Liver (tissue), 10 donors: ENCODE results near the gene OR2L3. TPM values are rescaled to one million over a fixed set of nuclear protein-coding genes. Genes with fewer than 3 reads are reported as not detected.

Source experiments
- DNase-seq: peaks from one replicate; pipeline ENCODE4 v3.0.0-alpha.2; 2017; ENCODE audit warnings: low spot score
- H3K27ac ChIP-seq, 2 donors: one replicate each; pipeline ENCODE4 v1.7.0; 2013; ENCODE audit warnings: inconsistent platforms in 2 of 2, low read length in 2 of 2, control low read depth in 1 of 2, low read depth in 1 of 2, mild to moderate bottlenecking in 1 of 2
- H3K27me3 ChIP-seq, 4 donors: one replicate each; pipeline versions ENCODE4 v1.6.1 to v1.7.0; 2013; ENCODE audit warnings: low read length in 3 of 4, inconsistent platforms in 1 of 4, mild to moderate bottlenecking in 1 of 4, moderate library complexity in 1 of 4; ENCODE audit not compliant: control insufficient read depth in 4 of 4, insufficient read depth in 4 of 4
- H3K36me3 ChIP-seq, 4 donors: one replicate each; pipeline versions ENCODE4 v1.6.1 to v1.7.0; 2013; ENCODE audit warnings: low read length in 3 of 4, mild to moderate bottlenecking in 3 of 4, low read depth in 1 of 4, moderate library complexity in 1 of 4; ENCODE audit not compliant: control insufficient read depth in 4 of 4, insufficient read depth in 3 of 4
- H3K4me1 ChIP-seq, 4 donors: one replicate each; pipeline versions ENCODE4 v1.6.1 to v1.7.0; 2013; ENCODE audit warnings: low read length in 3 of 4, mild to moderate bottlenecking in 3 of 4, moderate library complexity in 1 of 4; ENCODE audit not compliant: control insufficient read depth in 4 of 4, insufficient read depth in 4 of 4
- H3K4me3 ChIP-seq, 3 donors: one replicate each; pipeline versions ENCODE4 v1.6.1 to v1.7.0; 2013; ENCODE audit warnings: low read length in 3 of 3, control low read depth in 1 of 3, low read depth in 1 of 3, mild to moderate bottlenecking in 1 of 3
- H3K9ac ChIP-seq, 2 donors: one replicate each; pipeline ENCODE4 v1.7.0; 2013; ENCODE audit warnings: low read length in 2 of 2, mild to moderate bottlenecking in 2 of 2, moderate library complexity in 2 of 2, control low read depth in 1 of 2, low read depth in 1 of 2
- H3K9me3 ChIP-seq, 4 donors: one replicate each; pipeline versions ENCODE4 v1.6.1 to v1.7.0; 2013; ENCODE audit warnings: low read length in 3 of 4; ENCODE audit not compliant: control insufficient read depth in 4 of 4
- ATF3 ChIP-seq: IDR thresholded peaks from 2 replicates; pipeline ENCODE4 v1.6.1; 2016; ENCODE audit warnings: antibody characterized with exemption
- EGR1 ChIP-seq, 2 donors: IDR thresholded peaks; 2 replicates each; pipeline ENCODE4 v1.6.1; 2016 to 2018; ENCODE audit warnings: antibody characterized with exemption in 2 of 2, low read depth in 2 of 2
- FOXA1 ChIP-seq: IDR thresholded peaks from 2 replicates; pipeline ENCODE4 v1.6.1; 2016; ENCODE audit warnings: antibody characterized with exemption
- FOXA2 ChIP-seq: IDR thresholded peaks from 2 replicates; pipeline ENCODE4 v1.6.1; 2016; ENCODE audit warnings: antibody characterized with exemption
- GABPA ChIP-seq, 2 donors: IDR thresholded peaks in 1 of 2; conservative IDR thresholded peaks in 1 of 2; 2 replicates each; pipeline ENCODE4 v1.6.1; 2016; ENCODE audit warnings: antibody characterized with exemption in 2 of 2, mild to moderate bottlenecking in 1 of 2, moderate library complexity in 1 of 2
- HNF4A ChIP-seq, 2 donors: conservative IDR thresholded peaks; 2 replicates each; pipeline ENCODE4 v1.6.1; 2016; ENCODE audit warnings: antibody characterized with exemption in 2 of 2, mild to moderate bottlenecking in 2 of 2
- HNF4G ChIP-seq: IDR thresholded peaks from 2 replicates; pipeline ENCODE4 v1.6.1; 2016; ENCODE audit warnings: antibody characterized with exemption
- JUND ChIP-seq, 2 donors: IDR thresholded peaks; 2 replicates each; pipeline ENCODE4 v1.6.1; 2016; ENCODE audit warnings: antibody characterized with exemption in 2 of 2
- MAX ChIP-seq: IDR thresholded peaks from 2 replicates; pipeline ENCODE4 v1.6.1; 2016; ENCODE audit warnings: antibody characterized with exemption
- NR2F2 ChIP-seq: IDR thresholded peaks from 2 replicates; pipeline ENCODE4 v1.6.1; 2016; ENCODE audit warnings: antibody characterized with exemption
- RAD21 ChIP-seq, 2 donors: IDR thresholded peaks; 2 replicates each; pipeline ENCODE4 v1.6.1; 2016; ENCODE audit warnings: antibody characterized with exemption in 2 of 2, mild to moderate bottlenecking in 2 of 2
- RXRA ChIP-seq, 2 donors: IDR thresholded peaks; 2 replicates each; pipeline ENCODE4 v1.6.1; 2017 to 2018; ENCODE audit warnings: antibody characterized with exemption in 2 of 2, mild to moderate bottlenecking in 1 of 2
- SP1 ChIP-seq: IDR thresholded peaks from 2 replicates; pipeline ENCODE4 v1.6.1; 2018; ENCODE audit warnings: antibody characterized with exemption, mild to moderate bottlenecking
- TAF1 ChIP-seq: conservative IDR thresholded peaks from 2 replicates; pipeline ENCODE4 v1.6.1; 2016; ENCODE audit warnings: antibody characterized with exemption, mild to moderate bottlenecking
- YY1 ChIP-seq: IDR thresholded peaks from 2 replicates; pipeline ENCODE4 v1.6.1; 2016; ENCODE audit warnings: antibody characterized with exemption, mild to moderate bottlenecking
- ZBTB33 ChIP-seq: IDR thresholded peaks from 2 replicates; pipeline ENCODE4 v1.6.1; 2016; ENCODE audit warnings: antibody characterized with exemption
- WGBS: extraction: QIAGEN DNeasy Blood & Tissue Kit; methylation state at CpG from one replicate; pipeline ENCODE4 v1.1.7; 2013; 5-methylcytosine and 5-hydroxymethylcytosine counted together
- polyA plus RNA-seq, 2 donors: library from polyadenylated mRNA; stranded (reverse) in 1 of 2; unstranded in 1 of 2; fragments of 200-250 nt in 1 of 2; fragments of >200 nt in 1 of 2; fragmentation: Nextera tagmentation in 1 of 2; extraction: Ambion mirVana in 1 of 2; gene quantifications; one replicate each; pipeline versions ENCODE4 v1.2.1 to v1.2.3, GENCODE V29; 2013 to 2015
- small RNA-seq: library from RNA; depleted of rRNA; stranded (forward); fragments of <200 nt; gene quantifications from one replicate; pipeline ENCODE3, GENCODE V24; 2014
- total RNA-seq, 2 donors: library from RNA; depleted of rRNA; stranded (reverse); fragments of >200 nt; gene quantifications; one replicate each; pipeline ENCODE4 v1.2.3, GENCODE V29; 2014
- TF ChIP-seq, protein P1 (sequence below): IDR thresholded peaks from 2 replicates; pipeline ENCODE4 v1.6.1; 2016; ENCODE audit warnings: antibody characterized with exemption, mild to moderate bottlenecking
- TF ChIP-seq, protein P2 (sequence below): fragments of 150-350 bp; IDR thresholded peaks from 2 replicates; pipeline ENCODE4 v1.5.1; 2017; ENCODE audit warnings: improper control_type of control experiment, low read depth, low read length; ENCODE audit not compliant: missing input control
- donor health status: healthy.
- donor health status: healthy.
- donor health status: healthy.
- donor health status: healthy.
- donor health status: healthy.

The OR2L3 gene
- total and polyA plus RNA-seq, 4 donors: under 0.01 to 0.05 TPM; not detected in 2

- no peak for TF ChIP-seq HNF4G
- TF ChIP-seq GABPA (IDR thresholded peaks at IDR 0.05 in 1 of 2, conservative IDR thresholded peaks at IDR 0.05 in 1 of 2): no peak
- TF ChIP-seq ZBTB33: no peak
- TF ChIP-seq, protein P1, sequence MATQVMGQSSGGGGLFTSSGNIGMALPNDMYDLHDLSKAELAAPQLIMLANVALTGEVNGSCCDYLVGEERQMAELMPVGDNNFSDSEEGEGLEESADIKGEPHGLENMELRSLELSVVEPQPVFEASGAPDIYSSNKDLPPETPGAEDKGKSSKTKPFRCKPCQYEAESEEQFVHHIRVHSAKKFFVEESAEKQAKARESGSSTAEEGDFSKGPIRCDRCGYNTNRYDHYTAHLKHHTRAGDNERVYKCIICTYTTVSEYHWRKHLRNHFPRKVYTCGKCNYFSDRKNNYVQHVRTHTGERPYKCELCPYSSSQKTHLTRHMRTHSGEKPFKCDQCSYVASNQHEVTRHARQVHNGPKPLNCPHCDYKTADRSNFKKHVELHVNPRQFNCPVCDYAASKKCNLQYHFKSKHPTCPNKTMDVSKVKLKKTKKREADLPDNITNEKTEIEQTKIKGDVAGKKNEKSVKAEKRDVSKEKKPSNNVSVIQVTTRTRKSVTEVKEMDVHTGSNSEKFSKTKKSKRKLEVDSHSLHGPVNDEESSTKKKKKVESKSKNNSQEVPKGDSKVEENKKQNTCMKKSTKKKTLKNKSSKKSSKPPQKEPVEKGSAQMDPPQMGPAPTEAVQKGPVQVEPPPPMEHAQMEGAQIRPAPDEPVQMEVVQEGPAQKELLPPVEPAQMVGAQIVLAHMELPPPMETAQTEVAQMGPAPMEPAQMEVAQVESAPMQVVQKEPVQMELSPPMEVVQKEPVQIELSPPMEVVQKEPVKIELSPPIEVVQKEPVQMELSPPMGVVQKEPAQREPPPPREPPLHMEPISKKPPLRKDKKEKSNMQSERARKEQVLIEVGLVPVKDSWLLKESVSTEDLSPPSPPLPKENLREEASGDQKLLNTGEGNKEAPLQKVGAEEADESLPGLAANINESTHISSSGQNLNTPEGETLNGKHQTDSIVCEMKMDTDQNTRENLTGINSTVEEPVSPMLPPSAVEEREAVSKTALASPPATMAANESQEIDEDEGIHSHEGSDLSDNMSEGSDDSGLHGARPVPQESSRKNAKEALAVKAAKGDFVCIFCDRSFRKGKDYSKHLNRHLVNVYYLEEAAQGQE: no peak
- TF ChIP-seq EGR1 (IDR thresholded peaks at IDR 0.05; ENCODE audit: low read depth in 2 of 2): no peak
- TF ChIP-seq NR2F2: no peak
- no peak for TF ChIP-seq RAD21 (IDR thresholded peaks at IDR 0.05)
- no peak for TF ChIP-seq YY1
- TF ChIP-seq, protein P2, sequence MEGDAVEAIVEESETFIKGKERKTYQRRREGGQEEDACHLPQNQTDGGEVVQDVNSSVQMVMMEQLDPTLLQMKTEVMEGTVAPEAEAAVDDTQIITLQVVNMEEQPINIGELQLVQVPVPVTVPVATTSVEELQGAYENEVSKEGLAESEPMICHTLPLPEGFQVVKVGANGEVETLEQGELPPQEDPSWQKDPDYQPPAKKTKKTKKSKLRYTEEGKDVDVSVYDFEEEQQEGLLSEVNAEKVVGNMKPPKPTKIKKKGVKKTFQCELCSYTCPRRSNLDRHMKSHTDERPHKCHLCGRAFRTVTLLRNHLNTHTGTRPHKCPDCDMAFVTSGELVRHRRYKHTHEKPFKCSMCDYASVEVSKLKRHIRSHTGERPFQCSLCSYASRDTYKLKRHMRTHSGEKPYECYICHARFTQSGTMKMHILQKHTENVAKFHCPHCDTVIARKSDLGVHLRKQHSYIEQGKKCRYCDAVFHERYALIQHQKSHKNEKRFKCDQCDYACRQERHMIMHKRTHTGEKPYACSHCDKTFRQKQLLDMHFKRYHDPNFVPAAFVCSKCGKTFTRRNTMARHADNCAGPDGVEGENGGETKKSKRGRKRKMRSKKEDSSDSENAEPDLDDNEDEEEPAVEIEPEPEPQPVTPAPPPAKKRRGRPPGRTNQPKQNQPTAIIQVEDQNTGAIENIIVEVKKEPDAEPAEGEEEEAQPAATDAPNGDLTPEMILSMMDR: no peak
- no peak for TF ChIP-seq JUND (IDR thresholded peaks at IDR 0.05)
- no peak for TF ChIP-seq FOXA1
- TF ChIP-seq TAF1: no peak
- no peak for TF ChIP-seq MAX
- TF ChIP-seq SP1: no peak
- no peak for TF ChIP-seq FOXA2
- no peak for TF ChIP-seq RXRA (IDR thresholded peaks at IDR 0.05)
- TF ChIP-seq ATF3: no peak
- TF ChIP-seq HNF4A (conservative IDR thresholded peaks at IDR 0.05): no peak
- Histone ChIP-seq H3K27ac (no peak overlapping the region), H3K9ac (no peak overlapping the region), H3K9me3 (peaks cover 7 to 21% (median 11%) of the 10 kb centered on the region in 4 donors), H3K36me3 (no peaks in the 10 kb centered on the region), H3K4me3 (peak overlapping the region in 1 of 3 donors; percentile 11), H3K4me1 (no peaks in the 10 kb centered on the region), H3K27me3 (no peaks in the 10 kb centered on the region)
- 61% methylated on average over 5 of the region's 5 CpGs for WGBS
- DNase-seq: no peak
Observed at GRCh38 chr1:248111157-248111556, 64.5 kb downstream of the OR2L3 start.

Small RNAs within 50 kb of the gene (small RNA-seq; reads per million reads assigned to genes)
- not detected for gene RF00019

Other genes with a start within 250 kb of the OR2L3 start
- not detected for gene OR14A16, start 222.7 kb upstream of the OR2L3 start, total RNA-seq
- gene OR14A16, start 222.7 kb upstream of the OR2L3 start, polyA plus RNA-seq: not detected
- gene OR11L1, start 204.9 kb upstream of the OR2L3 start, total RNA-seq: not detected
- gene OR11L1, start 204.9 kb upstream of the OR2L3 start, polyA plus RNA-seq: not detected
- 10 to 100 TPM in 1 of 2 donors, under 1 TPM in 1; 0.17 to 88.7 TPM for gene TRIM58, start 189.6 kb upstream of the OR2L3 start, total RNA-seq
- under 1 TPM; 0.06 to 0.10 TPM for gene TRIM58, start 189.6 kb upstream of the OR2L3 start, polyA plus RNA-seq
- 10 to 100 TPM in 1 of 2 donors, not detected in 1; 13.4 TPM for gene OR2W3, start 151.2 kb upstream of the OR2L3 start, total RNA-seq
- gene OR2W3, start 151.2 kb upstream of the OR2L3 start, polyA plus RNA-seq: not detected
- under 1 TPM in 1 of 2 donors, not detected in 1; 0.70 TPM for gene OR2T8, start 126.6 kb upstream of the OR2L3 start, total RNA-seq
- gene OR2T8, start 126.6 kb upstream of the OR2L3 start, polyA plus RNA-seq: not detected
- gene OR2AJ1, start 121.9 kb upstream of the OR2L3 start, total RNA-seq: not detected
- gene OR2AJ1, start 121.9 kb upstream of the OR2L3 start, polyA plus RNA-seq: not detected
- under 1 TPM; 0.08 to 0.09 TPM for gene OR2L8, start 98.0 kb upstream of the OR2L3 start, total RNA-seq
- gene OR2L8, start 98.0 kb upstream of the OR2L3 start, polyA plus RNA-seq: not detected
- gene OR2AK2, start 81.6 kb upstream of the OR2L3 start, total RNA-seq: not detected
- not detected for gene OR2AK2, start 81.6 kb upstream of the OR2L3 start, polyA plus RNA-seq
- gene OR2L5, start 33.2 kb upstream of the OR2L3 start, total RNA-seq: under 1 TPM in 1 of 2 donors, not detected in 1; 0.09 TPM
- gene OR2L5, start 33.2 kb upstream of the OR2L3 start, polyA plus RNA-seq: not detected
- not detected for gene OR2L2, start 16.8 kb upstream of the OR2L3 start, total RNA-seq
- gene OR2L2, start 16.8 kb upstream of the OR2L3 start, polyA plus RNA-seq: under 1 TPM in 1 of 2 donors, not detected in 1; 0.03 TPM
- gene OR2L13, start 48.3 kb downstream of the OR2L3 start, total RNA-seq: not detected
- gene OR2L13, start 48.3 kb downstream of the OR2L3 start, polyA plus RNA-seq: not detected
- gene OR2M5, start 98.3 kb downstream of the OR2L3 start, total RNA-seq: not detected
- not detected for gene OR2M5, start 98.3 kb downstream of the OR2L3 start, polyA plus RNA-seq
- not detected for gene OR2M2, start 128.0 kb downstream of the OR2L3 start, total RNA-seq
- not detected for gene OR2M2, start 128.0 kb downstream of the OR2L3 start, polyA plus RNA-seq
- not detected for gene OR2M3, start 150.4 kb downstream of the OR2L3 start, total RNA-seq
- not detected for gene OR2M3, start 150.4 kb downstream of the OR2L3 start, polyA plus RNA-seq
- not detected for gene OR2M4, start 184.6 kb downstream of the OR2L3 start, total RNA-seq
- gene OR2M4, start 184.6 kb downstream of the OR2L3 start, polyA plus RNA-seq: not detected
- gene OR2T33, start 231.1 kb downstream of the OR2L3 start, total RNA-seq: under 1 TPM in 1 of 2 donors, not detected in 1; 0.37 TPM
- gene OR2T33, start 231.1 kb downstream of the OR2L3 start, polyA plus RNA-seq: not detected